DND-41 (cell line): ENCODE data around the gene RFNG.

Experiments
- CTCF ChIP-seq: IDR thresholded peaks from 2 replicates; pipeline ENCODE4 v1.5.1; 2012; ENCODE audit warnings: borderline replicate concordance, low read length, moderate library complexity, mild to moderate bottlenecking; ENCODE audit not compliant: poor library complexity, severe bottlenecking; ENCODE audit errors: extremely low read depth
- EZH2 ChIP-seq: IDR thresholded peaks from 3 replicates; pipeline ENCODE4 v1.6.1; 2012; ENCODE audit warnings: borderline replicate concordance, low read depth, mild to moderate bottlenecking, moderate library complexity, low read length, inconsistent platforms; ENCODE audit not compliant: severe bottlenecking

GRCh38 chr17:82055023-82055964, 3.7 kb upstream of the RFNG start:
- no peak for TF ChIP-seq CTCF
- TF ChIP-seq EZH2, result no peak
